Activated CD4-positive, alpha-beta T cell treated with anti-CD3 and anti-CD28 coated beads, Interleukin-2, amount 50 U/mL, for 16 hours (primary cell): ENCODE results near the gene CDKL5.

Source experiments
- DNase-seq: peaks from one replicate; pipeline ENCODE4 v3.0.0-alpha.2; 2020

The CDKL5 gene

DNA sequence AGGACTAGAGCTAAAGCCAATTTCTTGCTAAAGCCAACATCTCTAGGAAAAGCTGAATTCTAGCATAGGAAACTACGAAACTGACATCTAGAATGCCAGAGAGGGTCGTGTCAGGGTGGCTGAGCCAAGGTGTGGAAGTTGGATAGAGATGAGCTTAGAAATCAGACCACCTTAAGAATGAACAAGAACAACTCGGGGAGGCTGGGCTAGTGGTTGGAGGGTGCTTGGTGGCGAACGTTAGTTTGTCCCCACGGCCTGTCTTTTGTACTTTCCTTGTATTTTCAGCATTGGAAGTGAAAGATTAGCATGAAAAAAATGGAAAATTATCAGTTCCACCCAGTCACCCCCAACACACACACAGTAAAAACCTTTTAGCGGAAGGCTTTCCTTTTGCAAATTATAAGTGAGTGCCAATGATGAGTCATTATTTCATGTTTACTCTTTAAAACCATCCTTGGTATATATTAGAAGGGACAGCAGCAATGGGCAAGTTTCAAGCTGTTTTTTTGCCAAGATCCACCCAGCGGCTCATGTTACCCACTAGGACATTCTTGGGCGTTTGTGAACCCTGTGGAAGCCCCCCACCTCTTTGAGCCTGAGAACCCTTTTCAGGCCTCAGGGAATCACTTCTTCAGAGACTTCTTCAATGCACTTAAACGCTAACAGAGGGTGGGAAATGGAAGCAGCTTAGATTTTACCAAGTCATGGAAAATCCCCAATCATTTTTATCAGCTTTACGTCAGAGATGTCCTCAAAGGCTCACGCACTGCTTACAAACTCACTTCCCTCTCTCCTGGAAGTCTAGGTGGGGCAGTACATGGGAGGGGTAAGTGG, 277.2 kb downstream of the CDKL5 start:
- DNase-seq = no peak
